CD14-positive monocyte (primary cell): ENCODE measurements around the gene WWOX. TPM values are rescaled to one million over a fixed set of nuclear protein-coding genes. Genes with fewer than 3 reads are reported as not detected.

Experiments
- DNase-seq, 3 donors: peaks; one replicate each; pipeline ENCODE4 v3.0.0-alpha.2; 2011 to 2022
- H2AFZ ChIP-seq: 2 replicates; pipeline ENCODE4 v1.6.0; 2012; ENCODE audit warnings: mild to moderate bottlenecking, low read depth, low read length, inconsistent platforms; ENCODE audit not compliant: insufficient read depth, poor library complexity, severe bottlenecking
- H3K27ac ChIP-seq, 2 donors: 1 replicate in 1 of 2; 2 replicates in 1 of 2; pipeline ENCODE4 v1.5.1; 2012 to 2013; ENCODE audit warnings: low read length in 2 of 2, control low read depth in 1 of 2, inconsistent platforms in 1 of 2, low read depth in 1 of 2, mild to moderate bottlenecking in 1 of 2
- H3K27me3 ChIP-seq, 2 donors: one replicate each; pipeline versions ENCODE4 v1.6.0 to v1.6.1; 2011 to 2013; ENCODE audit warnings: low read length in 2 of 2; ENCODE audit not compliant: control insufficient read depth in 2 of 2, insufficient read depth in 2 of 2
- H3K36me3 ChIP-seq, 2 donors: replicated peaks in 1 of 2; 1 replicate in 1 of 2; 2 replicates in 1 of 2; pipeline versions ENCODE4 v1.5.1 to v1.6.1; 2012 to 2013; ENCODE audit warnings: low read length in 2 of 2, control low read depth in 1 of 2, inconsistent platforms in 1 of 2, mild to moderate bottlenecking in 1 of 2; ENCODE audit not compliant: insufficient read depth in 2 of 2, control insufficient read depth in 1 of 2
- H3K4me1 ChIP-seq, 2 donors: 1 replicate in 1 of 2; 2 replicates in 1 of 2; pipeline versions ENCODE4 v1.5.1 to v1.6.1; 2012 to 2013; ENCODE audit warnings: low read length in 2 of 2, control low read depth in 1 of 2, inconsistent platforms in 1 of 2, mild to moderate bottlenecking in 1 of 2, moderate library complexity in 1 of 2; ENCODE audit not compliant: insufficient read depth in 2 of 2, control insufficient read depth in 1 of 2
- H3K4me2 ChIP-seq: replicated peaks from 2 replicates; pipeline ENCODE3; 2012; ENCODE audit warnings: low read length, moderate library complexity, mild to moderate bottlenecking; ENCODE audit not compliant: poor library complexity, severe bottlenecking; ENCODE audit errors: extremely low read depth
- H3K4me3 ChIP-seq, 3 experiments: fragments of 200-600 bp in 1 of 3; sonication (generic) in 1 of 3; replicated peaks in 1 of 3; 1 replicate in 2 of 3; 2 replicates in 1 of 3; pipeline ENCODE4 v1.5.1; 2011 to 2013; ENCODE audit warnings: low read length in 3 of 3, mild to moderate bottlenecking in 3 of 3, control low read depth in 2 of 3, low read depth in 2 of 3, inconsistent platforms in 1 of 3, moderate library complexity in 1 of 3
- H3K79me2 ChIP-seq: 2 replicates; pipeline ENCODE4 v1.6.0; 2012; ENCODE audit warnings: mild to moderate bottlenecking, control low read depth, inconsistent platforms, low read length, moderate library complexity; ENCODE audit not compliant: insufficient read depth
- H3K9ac ChIP-seq: 2 replicates; pipeline ENCODE4 v1.6.0; 2017; ENCODE audit warnings: low read length, mild to moderate bottlenecking; ENCODE audit not compliant: insufficient read depth, poor library complexity, severe bottlenecking
- H3K9me3 ChIP-seq, 2 donors: replicated peaks in 1 of 2; 1 replicate in 1 of 2; 2 replicates in 1 of 2; pipeline versions ENCODE4 v1.5.1 to v1.6.1; 2012 to 2013; ENCODE audit warnings: low read length in 2 of 2, control low read depth in 1 of 2; ENCODE audit not compliant: control insufficient read depth in 1 of 2, insufficient read depth in 1 of 2
- H4K20me1 ChIP-seq: 2 replicates; pipeline ENCODE4 v1.6.0; 2012; ENCODE audit warnings: mild to moderate bottlenecking, low read length, control low read depth, moderate library complexity; ENCODE audit not compliant: insufficient read depth
- H3K27ac Mint-ChIP-seq, 7 donors: one replicate each; pipeline ENCODE4 v1.8.0; 2020; ENCODE audit warnings: mild to moderate bottlenecking in 7 of 7, mixed read lengths in 7 of 7, moderate library complexity in 6 of 7, inconsistent platforms in 2 of 7
- H3K27me3 Mint-ChIP-seq, 3 donors: one replicate each; pipeline ENCODE4 v1.8.0; 2021 to 2022; ENCODE audit warnings: low read depth in 3 of 3, mild to moderate bottlenecking in 3 of 3, mixed read lengths in 3 of 3, moderate library complexity in 3 of 3, inconsistent platforms in 1 of 3
- H3K36me3 Mint-ChIP-seq, 2 donors: one replicate each; pipeline ENCODE4 v1.8.0; 2020; ENCODE audit warnings: mixed read lengths in 2 of 2, inconsistent platforms in 1 of 2, mild to moderate bottlenecking in 1 of 2
- H3K4me1 Mint-ChIP-seq: one replicate; pipeline ENCODE4 v1.8.0; 2020; ENCODE audit warnings: mild to moderate bottlenecking, mixed read lengths
- H3K4me3 Mint-ChIP-seq, 2 donors: one replicate each; pipeline ENCODE4 v1.8.0; 2020; ENCODE audit warnings: mild to moderate bottlenecking in 2 of 2, mixed read lengths in 2 of 2, moderate library complexity in 1 of 2
- H3K9me3 Mint-ChIP-seq, 7 donors: one replicate each; pipeline ENCODE4 v1.8.0; 2020 to 2022; ENCODE audit warnings: mixed read lengths in 7 of 7, mild to moderate bottlenecking in 6 of 7, moderate library complexity in 6 of 7, inconsistent platforms in 2 of 7
- CTCF ChIP-seq: fragments of 200-600 bp; IDR thresholded peaks from one replicate; pipeline ENCODE4 v1.8.0; 2022; ENCODE audit warnings: antibody characterized with exemption, mild to moderate bottlenecking
- WGBS: methylation state at CpG from one replicate; pipeline ENCODE4 v1.1.5; 2013; ENCODE audit warnings: missing lambda C conversion rate; ENCODE audit not compliant: insufficient coverage; 5-methylcytosine and 5-hydroxymethylcytosine counted together
- intact Hi-C, 2 donors: fragments of 100-400 bp; cut with micrococcal nuclease; formaldehyde crosslinking; loops; one replicate each; pipeline versions ENCODE4 v1.15.0 to v1.15.1; 2023
- polyA plus RNA-seq, 3 donors: library from polyadenylated mRNA; depleted of rRNA in 1 of 3; unstranded in 2 of 3; stranded (reverse) in 1 of 3; fragments of 300-500 nt in 2 of 3; fragments of >200 nt in 1 of 3; fragmentation: Illumina TruSeq in 2 of 3; gene quantifications; 1 replicate in 2 of 3; 2 replicates in 1 of 3; pipeline ENCODE4 v1.2.3, GENCODE V29; 2012 to 2021

Gene WWOX
- polyA plus RNA-seq, 3 donors = 4.0 to 7.0 (median 6.3) TPM

- H3K36me3 ChIP-seq = no peaks in the 10 kb centered on the region
- H3K27ac ChIP-seq = no peak overlapping the region
- H3K9me3 Mint-ChIP-seq = peaks cover 0 to 4% (median 2%) of the 10 kb centered on the region in 7 donors
- no peaks in the 10 kb centered on the region for H3K27me3 ChIP-seq
- H4K20me1 ChIP-seq = no peaks in the 10 kb centered on the region
- no peak overlapping the region for H3K4me3 Mint-ChIP-seq
- H3K4me3 ChIP-seq = no peak overlapping the region
- H3K4me1 Mint-ChIP-seq = no peaks in the 10 kb centered on the region
- no peaks in the 10 kb centered on the region for H3K79me2 ChIP-seq
- peaks cover 0 to 4% of the 10 kb centered on the region in 2 donors for H3K9me3 ChIP-seq
- TF ChIP-seq CTCF = no peak
- H3K9ac ChIP-seq = no peak overlapping the region
- H3K27ac Mint-ChIP-seq = no peak overlapping the region
- intact Hi-C loops = no loop called here
- WGBS = no CpG with 5 or more reads among the region's 4 CpGs
- no peak for DNase-seq
- H2AFZ ChIP-seq = no peak overlapping the region
- H3K36me3 Mint-ChIP-seq = no peaks in the 10 kb centered on the region
- no peaks in the 10 kb centered on the region for H3K4me1 ChIP-seq
- no peak overlapping the region for H3K4me2 ChIP-seq
- no peaks in the 10 kb centered on the region for H3K27me3 Mint-ChIP-seq
Observed at GRCh38 chr16:78331731-78332130, 232.3 kb downstream of the WWOX start.

DNA sequence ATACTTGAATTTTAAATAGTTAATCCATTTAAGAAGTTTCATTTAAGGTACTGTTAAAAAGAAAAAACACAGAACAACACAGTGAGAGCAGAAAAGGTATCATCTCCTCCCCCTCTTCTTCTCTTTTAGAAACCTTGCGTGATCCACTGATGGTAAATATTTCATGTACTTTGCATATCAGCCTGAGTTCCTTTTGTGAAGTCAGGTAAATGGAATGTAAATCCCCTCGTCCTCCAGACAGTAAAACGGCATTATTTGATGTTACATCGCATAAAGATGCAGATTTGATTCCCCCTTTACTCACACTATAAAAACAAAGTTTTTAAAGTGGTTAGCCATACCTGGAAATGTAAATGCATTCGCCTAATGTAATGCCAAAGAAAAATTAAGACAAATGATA lies 234.4 kb downstream of the WWOX start:
- Histone ChIP-seq H3K4me1 (no peaks in the 10 kb centered on the region), H3K9ac (no peak overlapping the region), H3K4me2 (no peak overlapping the region), H4K20me1 (no peaks in the 10 kb centered on the region), H3K9me3 (peaks cover 0 to 4% of the 10 kb centered on the region in 2 donors), H3K27me3 (no peaks in the 10 kb centered on the region), H3K79me2 (no peaks in the 10 kb centered on the region), H2AFZ (no peak overlapping the region), H3K36me3 (no peaks in the 10 kb centered on the region), H3K4me3 (no peak overlapping the region), H3K27ac (no peak overlapping the region)
- Mint-ChIP-seq H3K27ac (no peak overlapping the region), H3K4me1 (no peaks in the 10 kb centered on the region), H3K9me3 (peaks cover 0 to 4% (median 2%) of the 10 kb centered on the region in 7 donors), H3K36me3 (no peaks in the 10 kb centered on the region), H3K27me3 (no peaks in the 10 kb centered on the region), H3K4me3 (no peak overlapping the region)
- 95% methylated on average over 4 of the region's 5 CpGs for WGBS
- intact Hi-C loops = no loop called here
- TF ChIP-seq CTCF = no peak
- no peak for DNase-seq
